Measurements from ENCODE around the gene STK32A.

Gene STK32A

DNA sequence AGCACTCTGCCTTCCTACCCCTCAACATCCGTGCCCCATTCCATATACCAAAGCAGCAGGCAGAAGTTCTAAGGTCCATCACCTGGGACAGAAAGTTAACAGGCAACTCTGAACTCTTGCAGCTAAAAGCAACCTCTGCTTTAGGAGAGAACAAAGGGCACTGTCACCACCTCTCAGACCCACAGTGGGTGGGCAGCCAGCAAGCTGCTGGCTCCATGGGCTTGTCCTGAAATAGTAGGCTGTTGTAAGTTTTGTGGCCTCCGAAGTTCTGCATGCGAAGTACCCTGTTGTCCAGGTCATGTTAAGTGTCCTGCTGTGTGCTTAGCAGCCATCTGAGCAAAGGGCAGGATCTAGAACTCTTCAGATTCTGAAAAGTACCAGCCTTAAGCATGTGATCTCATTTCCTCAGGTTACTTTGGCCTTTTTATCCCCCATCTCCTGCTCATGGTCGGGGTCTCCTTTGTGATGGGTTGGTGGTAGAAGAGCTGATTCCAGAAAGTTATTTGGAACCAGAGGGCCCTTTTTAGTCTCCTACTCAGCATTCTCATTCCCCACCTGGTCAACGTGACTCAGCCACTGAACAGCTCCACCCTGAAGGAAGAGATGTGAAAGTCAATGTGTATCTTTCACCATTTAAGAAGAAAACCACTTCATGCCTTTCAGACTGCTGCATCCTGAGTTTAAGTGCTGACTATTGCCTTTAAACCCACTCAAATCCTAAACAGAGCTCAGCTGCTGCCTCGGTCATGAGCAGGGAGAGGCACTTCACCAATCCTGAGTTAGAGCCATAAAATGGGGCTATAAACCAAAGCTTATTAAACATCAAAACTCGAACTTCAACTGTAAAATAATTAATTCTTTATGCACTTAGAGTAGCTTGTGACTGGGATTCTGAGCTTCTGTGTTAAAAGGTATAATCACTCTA, 153.6 kb downstream of the STK32A start:
- TF ChIP-seq, protein P1, sequence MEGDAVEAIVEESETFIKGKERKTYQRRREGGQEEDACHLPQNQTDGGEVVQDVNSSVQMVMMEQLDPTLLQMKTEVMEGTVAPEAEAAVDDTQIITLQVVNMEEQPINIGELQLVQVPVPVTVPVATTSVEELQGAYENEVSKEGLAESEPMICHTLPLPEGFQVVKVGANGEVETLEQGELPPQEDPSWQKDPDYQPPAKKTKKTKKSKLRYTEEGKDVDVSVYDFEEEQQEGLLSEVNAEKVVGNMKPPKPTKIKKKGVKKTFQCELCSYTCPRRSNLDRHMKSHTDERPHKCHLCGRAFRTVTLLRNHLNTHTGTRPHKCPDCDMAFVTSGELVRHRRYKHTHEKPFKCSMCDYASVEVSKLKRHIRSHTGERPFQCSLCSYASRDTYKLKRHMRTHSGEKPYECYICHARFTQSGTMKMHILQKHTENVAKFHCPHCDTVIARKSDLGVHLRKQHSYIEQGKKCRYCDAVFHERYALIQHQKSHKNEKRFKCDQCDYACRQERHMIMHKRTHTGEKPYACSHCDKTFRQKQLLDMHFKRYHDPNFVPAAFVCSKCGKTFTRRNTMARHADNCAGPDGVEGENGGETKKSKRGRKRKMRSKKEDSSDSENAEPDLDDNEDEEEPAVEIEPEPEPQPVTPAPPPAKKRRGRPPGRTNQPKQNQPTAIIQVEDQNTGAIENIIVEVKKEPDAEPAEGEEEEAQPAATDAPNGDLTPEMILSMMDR (IDR thresholded peaks at IDR 0.05; ENCODE audit: borderline replicate concordance, extremely low read depth, low read length, poor library complexity, severe bottlenecking), result no peak
- no peak for TF ChIP-seq EZH2 (IDR thresholded peaks at IDR 0.05; ENCODE audit: borderline replicate concordance, low read depth, low read length, severe bottlenecking)
- H3K36me3 ChIP-seq (ENCODE audit: insufficient read depth, low read length), result no peaks in the 10 kb centered on the region
- no peak for DNase-seq
- no peak overlapping the region for H3K9ac ChIP-seq (ENCODE audit: low read depth, low read length)
- no peak for ATAC-seq (ENCODE audit: insufficient read depth, low read depth)
- no peak overlapping the region for H3K27ac ChIP-seq (ENCODE audit: low read length)
- no peaks in the 10 kb centered on the region for H3K4me1 ChIP-seq (ENCODE audit: insufficient read depth, low read length)
- no peak overlapping the region for H3K4me2 ChIP-seq (ENCODE audit: insufficient read depth, low read length)
- H2AFZ ChIP-seq (ENCODE audit: low read depth, low read length), result no peak overlapping the region
- H3K9me3 ChIP-seq (ENCODE audit: insufficient read depth, low read length, severe bottlenecking), result no peaks in the 10 kb centered on the region
- H4K20me1 ChIP-seq (ENCODE audit: insufficient read depth, low read length), result no peaks in the 10 kb centered on the region
- H3K27me3 ChIP-seq (ENCODE audit: insufficient read depth, low read length, poor library complexity), result no peaks in the 10 kb centered on the region
- H3K4me3 ChIP-seq (ENCODE audit: low read depth in 1 of 2, low read length in 2 of 2), result no peak overlapping the region
- H3K79me2 ChIP-seq (ENCODE audit: insufficient read depth, low read length), result no peaks in the 10 kb centered on the region

DNA sequence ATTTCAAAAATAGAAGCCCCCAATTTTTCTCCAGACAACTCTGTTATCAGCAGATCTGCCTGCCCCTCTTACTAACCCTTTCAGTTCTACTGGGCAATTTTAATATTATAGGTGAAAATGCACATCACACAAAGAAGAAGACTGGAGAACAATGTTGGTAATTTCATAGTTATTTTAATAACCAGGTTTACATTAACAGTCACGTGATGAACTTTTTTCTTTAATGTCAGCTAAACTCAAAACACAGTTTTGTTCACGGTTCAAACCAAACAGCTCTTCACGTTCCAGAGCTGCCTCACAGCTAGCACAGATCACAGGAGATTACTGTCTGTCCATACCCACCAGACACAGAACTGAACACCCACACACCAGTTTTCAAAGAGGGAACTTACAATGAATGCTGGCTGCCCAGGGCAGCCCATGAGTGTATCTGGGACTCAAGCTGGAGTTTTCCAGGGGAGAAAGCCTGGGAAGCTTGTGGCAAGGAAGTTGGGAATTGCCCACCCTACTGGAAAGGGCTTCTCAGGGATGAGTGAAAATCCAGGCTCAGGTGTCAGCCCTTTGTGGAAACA, 155.9 kb downstream of the STK32A start:
- H3K36me3 ChIP-seq (ENCODE audit: insufficient read depth, low read length), result no peaks in the 10 kb centered on the region
- no peak overlapping the region for H3K4me2 ChIP-seq (ENCODE audit: insufficient read depth, low read length)
- no peak overlapping the region for H3K4me3 ChIP-seq (ENCODE audit: low read depth in 1 of 2, low read length in 2 of 2)
- H3K9me3 ChIP-seq (ENCODE audit: insufficient read depth, low read length, severe bottlenecking), result no peaks in the 10 kb centered on the region
- H3K27ac ChIP-seq (ENCODE audit: low read length), result no peak overlapping the region
- H3K4me1 ChIP-seq (ENCODE audit: insufficient read depth, low read length), result no peaks in the 10 kb centered on the region
- H3K9ac ChIP-seq (ENCODE audit: low read depth, low read length), result no peak overlapping the region
- H3K79me2 ChIP-seq (ENCODE audit: insufficient read depth, low read length), result no peaks in the 10 kb centered on the region
- TF ChIP-seq EZH2 (IDR thresholded peaks at IDR 0.05; ENCODE audit: borderline replicate concordance, low read depth, low read length, severe bottlenecking), result no peak
- TF ChIP-seq, protein P1 (IDR thresholded peaks at IDR 0.05; ENCODE audit: borderline replicate concordance, extremely low read depth, low read length, poor library complexity, severe bottlenecking), result no peak
- ATAC-seq (ENCODE audit: insufficient read depth, low read depth) (no peak), DNase-seq (no peak)
- no peaks in the 10 kb centered on the region for H4K20me1 ChIP-seq (ENCODE audit: insufficient read depth, low read length)
- H3K27me3 ChIP-seq (ENCODE audit: insufficient read depth, low read length, poor library complexity), result no peaks in the 10 kb centered on the region
- H2AFZ ChIP-seq (ENCODE audit: low read depth, low read length), result no peak overlapping the region

DNA sequence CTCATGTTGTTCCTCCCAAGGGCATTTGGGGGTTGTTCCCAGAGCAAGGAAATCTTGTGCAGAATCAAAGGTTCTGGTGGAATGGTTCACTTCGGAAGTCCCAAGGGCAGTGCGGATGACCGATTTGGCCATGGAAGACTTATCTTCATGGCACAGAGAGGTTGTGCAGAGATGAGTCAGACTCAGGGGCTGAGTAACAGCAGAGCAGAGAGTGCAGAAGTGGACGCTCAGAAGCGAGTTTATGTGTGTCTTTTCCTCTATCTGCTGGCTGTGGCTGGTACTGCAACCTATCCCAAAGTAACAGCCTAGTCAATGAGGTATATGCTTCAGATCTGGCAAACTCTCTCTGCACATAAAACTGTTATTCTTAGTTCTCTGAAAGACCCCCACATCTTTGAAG, 157.0 kb downstream of the STK32A start:
- Histone ChIP-seq H3K4me2 (ENCODE audit: insufficient read depth, low read length) (no peak overlapping the region), H3K27me3 (ENCODE audit: insufficient read depth, low read length, poor library complexity) (no peaks in the 10 kb centered on the region), H3K9me3 (ENCODE audit: insufficient read depth, low read length, severe bottlenecking) (no peaks in the 10 kb centered on the region), H3K79me2 (ENCODE audit: insufficient read depth, low read length) (no peaks in the 10 kb centered on the region), H3K27ac (ENCODE audit: low read length) (no peak overlapping the region), H2AFZ (ENCODE audit: low read depth, low read length) (no peak overlapping the region), H3K4me3 (ENCODE audit: low read depth in 1 of 2, low read length in 2 of 2) (no peak overlapping the region), H4K20me1 (ENCODE audit: insufficient read depth, low read length) (no peaks in the 10 kb centered on the region), H3K4me1 (ENCODE audit: insufficient read depth, low read length) (no peaks in the 10 kb centered on the region), H3K9ac (ENCODE audit: low read depth, low read length) (no peak overlapping the region), H3K36me3 (ENCODE audit: insufficient read depth, low read length) (no peaks in the 10 kb centered on the region)
- DNase-seq (no peak), ATAC-seq (ENCODE audit: insufficient read depth, low read depth) (peak; percentile 56; the same call in 1 of the 3 replicates)
- TF ChIP-seq, protein P1 (IDR thresholded peaks at IDR 0.05; ENCODE audit: borderline replicate concordance, extremely low read depth, low read length, poor library complexity, severe bottlenecking), result peak; percentile 45
- no peak for TF ChIP-seq EZH2 (IDR thresholded peaks at IDR 0.05; ENCODE audit: borderline replicate concordance, low read depth, low read length, severe bottlenecking)

Data from DND-41 (cell line).